Stimulated activated CD8-positive, alpha-beta memory T cell treated with anti-CD3 and anti-CD28 coated beads, Interleukin-7, amount 100 ng/mL, for 24 hours (primary cell): ENCODE measurements around the gene GLS.
"Not testable (repeated sequence)": the region's sequence is repeated elsewhere in the genome, so short reads cannot be mapped to it uniquely, and the experiment has no call there.

Source experiments
- DNase-seq: peaks from one replicate; pipeline ENCODE4 v3.0.0-alpha.2; 2020; ENCODE audit warnings: low read depth

GLS gene

GRCh38 chr2:190932514-190932913, 51.9 kb downstream of the GLS start:
- DNase-seq = no peak

GRCh38 chr2:190933361-190933760, 52.7 kb downstream of the GLS start:
- DNase-seq = no peak

GRCh38 chr2:190935054-190935453, 54.4 kb downstream of the GLS start:
- no peak for DNase-seq

GRCh38 chr2:190938771-190939335, 58.2 kb downstream of the GLS start:
- DNase-seq = no peak

- no peak for DNase-seq
Measured at GRCh38 chr2:190940454-190940853, 59.8 kb downstream of the GLS start.

GRCh38 chr2:190941571-190941970, 61.0 kb downstream of the GLS start:
- no peak for DNase-seq

- no peak for DNase-seq
Measured at GRCh38 chr2:190942697-190943096, 62.1 kb downstream of the GLS start.

- no peak for DNase-seq
Measured at GRCh38 chr2:190943706-190944105, 63.1 kb downstream of the GLS start.

- DNase-seq = no peak
Measured at GRCh38 chr2:190947141-190947540, 66.5 kb downstream of the GLS start.

GRCh38 chr2:190947711-190948251, 67.2 kb downstream of the GLS start:
- no peak for DNase-seq

- no peak for DNase-seq
Measured at GRCh38 chr2:190948671-190949070, 68.0 kb downstream of the GLS start.

GRCh38 chr2:190950566-190950991, 70.0 kb downstream of the GLS start:
- DNase-seq = no peak

- DNase-seq = no peak
Measured at GRCh38 chr2:190953257-190953656, 72.6 kb downstream of the GLS start.

- no peak for DNase-seq
Measured at GRCh38 chr2:190959911-190960788, 79.5 kb downstream of the GLS start.

- DNase-seq = not testable (repeated sequence)
Measured at GRCh38 chr2:190961117-190961516, 80.5 kb downstream of the GLS start.

- DNase-seq = no peak
Measured at GRCh38 chr2:190961918-190962487, 81.4 kb downstream of the GLS start.

- DNase-seq = no peak
Measured at GRCh38 chr2:190963088-190963487, 82.5 kb downstream of the GLS start.

GRCh38 chr2:190964170-190964795, 83.7 kb downstream of the GLS start:
- no peak for DNase-seq

GRCh38 chr2:190965580-190966222, 85.1 kb downstream of the GLS start:
- no peak for DNase-seq

- no peak for DNase-seq
Measured at GRCh38 chr2:190968522-190968921, 87.9 kb downstream of the GLS start.

GRCh38 chr2:190970160-190970559, 89.5 kb downstream of the GLS start:
- DNase-seq = no peak
